Measurements from ENCODE around the gene YPEL3.
"Not testable (repeated sequence)": the region's sequence is repeated elsewhere in the genome, so short reads cannot be mapped to it uniquely, and the experiment has no call there.

Gene YPEL3

GRCh38 chr16:30116291-30117207 lies 20.5 kb upstream of the YPEL3 start:
- no peak for DNase-seq (ENCODE audit: low read depth in 2 of 2)

GRCh38 chr16:30115238-30115637 lies 19.2 kb upstream of the YPEL3 start:
- no peak for DNase-seq (ENCODE audit: low read depth in 2 of 2)

DNA sequence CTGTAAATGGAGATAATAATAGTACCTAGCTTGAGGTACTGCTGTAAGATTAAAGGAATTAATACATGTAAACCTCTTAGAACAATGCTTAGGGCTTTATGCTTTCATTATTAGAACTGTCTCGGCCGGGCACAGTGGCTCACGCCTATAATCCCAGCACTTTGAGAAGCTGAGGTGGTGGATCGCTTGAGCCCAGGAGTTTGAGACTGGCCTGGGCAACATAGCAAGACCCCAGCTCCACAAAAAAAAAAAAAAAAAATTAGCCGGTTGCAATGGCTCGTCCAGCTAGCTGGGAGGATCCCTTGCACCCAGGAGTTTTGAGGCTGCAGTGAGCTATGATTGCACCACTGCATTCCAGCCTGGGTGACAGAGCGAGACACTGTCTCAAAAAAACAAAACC lies 18.8 kb upstream of the YPEL3 start:
- not testable (repeated sequence) for DNase-seq (ENCODE audit: low read depth in 2 of 2)

DNA sequence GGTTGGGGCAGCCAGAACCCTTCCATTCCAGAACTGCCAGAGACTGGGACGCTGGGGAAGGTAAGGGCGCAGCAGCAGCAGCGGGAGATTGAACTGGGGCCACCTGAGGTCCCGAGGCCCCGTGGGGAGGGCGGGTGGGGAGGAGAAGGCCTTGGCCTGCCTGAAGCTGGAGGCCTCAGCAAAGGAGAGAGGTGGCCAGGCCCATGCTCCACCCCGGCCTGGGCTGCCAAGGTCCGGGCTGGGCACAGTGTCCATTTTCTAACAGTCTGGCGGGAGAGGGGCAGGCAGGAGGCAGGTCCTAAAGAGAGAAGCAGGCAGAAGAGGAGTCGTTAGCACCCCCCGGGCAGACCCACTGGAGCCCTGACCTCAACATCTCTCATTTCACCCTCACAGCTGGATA lies 18.4 kb upstream of the YPEL3 start:
- no peak for DNase-seq (ENCODE audit: low read depth in 2 of 2)

GRCh38 chr16:30113711-30114333 lies 17.8 kb upstream of the YPEL3 start:
- no peak for DNase-seq (ENCODE audit: low read depth in 2 of 2)

- no peak for DNase-seq (ENCODE audit: low read depth in 2 of 2)
Observed at GRCh38 chr16:30113031-30113710, 17.2 kb upstream of the YPEL3 start, which contains the start of gene GDPD3. TSS of gene GDPD3 (minus strand) at chr16:30113537. CDS start at chr16:30113478, 59 bp downstream.

- peak; percentile 52 to 60 for DNase-seq (ENCODE audit: low read depth in 2 of 2)
Observed at GRCh38 chr16:30112197-30113030, 16.4 kb upstream of the YPEL3 start.

DNA sequence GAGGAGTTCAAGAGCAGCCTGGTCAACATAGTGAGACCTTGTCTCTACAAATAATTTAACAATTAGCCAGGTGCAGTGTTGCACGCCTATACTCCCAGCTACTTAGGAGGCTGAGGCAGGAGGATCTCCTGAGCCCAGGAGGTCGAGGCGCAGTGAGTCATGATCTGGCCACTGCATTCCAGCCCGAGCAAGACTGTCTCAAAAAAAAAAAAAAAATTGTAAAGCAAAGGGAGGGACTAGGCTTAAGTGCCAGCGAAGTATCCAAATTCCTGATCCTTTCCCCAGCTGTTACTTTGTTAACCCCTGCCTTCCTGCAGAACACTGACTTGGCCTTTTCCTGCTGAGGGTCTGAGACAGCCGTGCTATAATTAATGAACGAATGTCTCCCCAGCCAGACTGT lies 14.6 kb upstream of the YPEL3 start:
- DNase-seq (ENCODE audit: low read depth in 2 of 2): no peak

GRCh38 chr16:30108059-30108850 lies 12.2 kb upstream of the YPEL3 start:
- DNase-seq (ENCODE audit: low read depth in 2 of 2): no peak

- DNase-seq (ENCODE audit: low read depth in 2 of 2): no peak
Observed at GRCh38 chr16:30104492-30104891, 8.5 kb upstream of the YPEL3 start.

DNA sequence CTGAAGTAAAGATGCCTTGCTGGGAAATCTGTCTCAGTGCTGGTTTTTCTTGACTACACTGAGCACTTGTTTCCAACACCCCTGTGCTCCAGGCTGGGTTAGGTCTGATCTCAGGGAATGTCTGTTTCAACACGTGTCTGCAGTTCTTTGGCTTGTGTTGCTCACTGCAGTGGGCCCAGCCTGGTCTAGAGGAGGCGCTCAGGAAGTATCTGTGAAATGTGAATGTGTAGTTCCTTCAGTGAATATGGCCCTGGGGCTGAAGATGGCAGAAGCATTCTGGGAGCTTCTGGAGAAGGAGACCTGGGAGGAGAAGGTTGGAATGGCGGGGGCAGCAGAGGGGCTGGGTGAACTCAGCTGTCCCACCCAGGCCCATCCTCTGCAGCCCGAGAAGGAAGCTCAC lies 8.1 kb upstream of the YPEL3 start:
- DNase-seq (ENCODE audit: low read depth in 2 of 2): no peak

DNA sequence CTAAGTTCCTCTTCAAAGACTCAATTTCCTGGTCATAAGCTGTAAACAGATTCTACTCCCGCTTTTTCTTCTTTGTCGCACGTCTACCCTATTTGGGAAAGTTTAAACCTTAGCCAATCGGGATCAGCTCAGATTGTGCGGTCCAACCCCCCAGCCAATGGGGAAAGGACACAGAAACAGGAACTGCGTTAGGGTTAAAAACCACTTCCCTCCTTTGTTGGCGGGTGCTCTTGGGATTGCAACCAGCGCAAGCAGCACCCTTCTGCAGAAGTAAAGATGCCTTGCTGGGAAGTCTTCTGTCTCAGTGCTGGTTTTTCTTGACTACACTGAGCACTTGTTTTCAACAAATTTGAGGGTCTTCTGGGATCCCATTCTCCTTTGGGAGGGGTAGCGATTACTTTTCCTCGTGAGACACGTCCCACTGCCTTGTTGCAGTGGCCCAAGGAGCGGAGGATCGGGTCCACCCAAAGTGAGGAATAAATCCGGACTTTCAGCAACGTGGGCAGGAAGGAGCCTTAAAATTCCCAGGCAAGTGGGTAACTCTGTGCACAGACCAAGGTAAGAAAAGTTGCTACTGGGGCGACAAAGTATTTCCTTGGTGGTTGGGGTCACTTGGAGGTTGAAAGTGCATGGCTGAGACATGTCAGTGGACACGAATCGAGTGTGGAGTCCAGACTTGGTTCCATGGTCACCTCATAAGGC lies 1.0 kb upstream of the YPEL3 start:
- DNase-seq (ENCODE audit: low read depth in 2 of 2): no peak

GRCh38 chr16:30095166-30096078 lies 591 bp downstream of the YPEL3 start:
- DNase-seq (ENCODE audit: low read depth in 2 of 2): no peak

DNA sequence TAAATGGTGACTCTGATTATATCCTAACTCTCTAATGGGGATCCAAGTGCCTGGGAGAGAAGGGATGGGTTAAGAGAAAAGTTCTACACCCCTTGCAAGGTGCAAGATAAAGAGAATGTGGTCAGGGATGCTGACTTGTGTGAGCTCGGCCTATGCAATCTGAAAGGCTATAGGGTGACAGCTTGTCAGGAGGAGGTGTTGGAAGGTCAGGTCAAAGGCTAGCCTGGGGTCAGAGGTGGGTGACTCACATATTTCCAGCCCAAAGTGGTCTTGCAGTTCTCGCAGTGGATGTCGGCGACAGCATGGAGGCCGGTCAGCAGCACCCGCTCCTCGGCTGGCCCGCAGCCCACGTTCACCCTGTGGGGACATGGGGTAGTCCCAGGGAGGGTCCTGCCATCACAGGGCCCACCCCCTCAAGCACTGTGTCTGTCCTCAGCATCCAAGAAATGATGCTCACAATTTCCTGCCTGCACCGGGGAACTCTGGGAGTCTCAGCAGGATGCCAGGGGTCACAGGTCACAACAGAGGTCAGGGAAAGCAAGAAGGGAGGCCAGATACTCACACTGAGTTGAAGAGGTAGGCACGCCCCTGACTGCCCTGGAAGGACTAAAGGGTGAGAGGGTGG lies 1.4 kb downstream of the YPEL3 start:
- no peak for DNase-seq (ENCODE audit: low read depth in 2 of 2)

DNA sequence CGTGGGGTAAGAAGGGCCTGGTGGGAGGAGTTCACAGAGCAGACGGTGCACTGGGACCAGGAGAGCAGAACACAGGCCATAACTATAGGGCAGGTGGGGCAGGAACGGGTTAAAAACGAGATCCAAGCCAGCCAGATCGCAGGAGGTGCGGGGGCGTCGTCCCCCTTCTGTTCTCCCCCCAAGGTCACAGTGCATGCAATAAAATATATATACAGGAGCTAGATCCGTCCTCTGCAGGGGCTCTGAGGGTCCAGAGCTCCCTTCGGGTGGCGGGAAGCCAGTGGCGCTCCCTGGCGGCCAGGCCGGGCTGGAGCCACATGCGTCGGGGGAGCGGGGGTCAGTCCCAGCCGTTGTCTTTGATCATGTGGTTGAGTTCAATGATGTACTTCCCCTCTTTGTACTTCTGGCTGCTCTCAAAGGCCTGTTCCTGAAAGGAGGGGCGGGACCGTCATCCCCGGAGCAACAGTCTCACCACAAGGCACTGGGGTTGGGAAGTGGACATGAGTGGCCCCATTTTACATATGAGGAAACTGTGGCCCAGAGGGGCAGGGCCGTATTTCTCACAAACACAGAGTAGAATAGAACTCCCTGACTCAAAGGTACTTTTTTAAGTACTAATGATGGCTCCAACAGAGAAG lies 3.5 kb downstream of the YPEL3 start:
- DNase-seq (ENCODE audit: low read depth in 2 of 2): peak; percentile 39 to 67

DNA sequence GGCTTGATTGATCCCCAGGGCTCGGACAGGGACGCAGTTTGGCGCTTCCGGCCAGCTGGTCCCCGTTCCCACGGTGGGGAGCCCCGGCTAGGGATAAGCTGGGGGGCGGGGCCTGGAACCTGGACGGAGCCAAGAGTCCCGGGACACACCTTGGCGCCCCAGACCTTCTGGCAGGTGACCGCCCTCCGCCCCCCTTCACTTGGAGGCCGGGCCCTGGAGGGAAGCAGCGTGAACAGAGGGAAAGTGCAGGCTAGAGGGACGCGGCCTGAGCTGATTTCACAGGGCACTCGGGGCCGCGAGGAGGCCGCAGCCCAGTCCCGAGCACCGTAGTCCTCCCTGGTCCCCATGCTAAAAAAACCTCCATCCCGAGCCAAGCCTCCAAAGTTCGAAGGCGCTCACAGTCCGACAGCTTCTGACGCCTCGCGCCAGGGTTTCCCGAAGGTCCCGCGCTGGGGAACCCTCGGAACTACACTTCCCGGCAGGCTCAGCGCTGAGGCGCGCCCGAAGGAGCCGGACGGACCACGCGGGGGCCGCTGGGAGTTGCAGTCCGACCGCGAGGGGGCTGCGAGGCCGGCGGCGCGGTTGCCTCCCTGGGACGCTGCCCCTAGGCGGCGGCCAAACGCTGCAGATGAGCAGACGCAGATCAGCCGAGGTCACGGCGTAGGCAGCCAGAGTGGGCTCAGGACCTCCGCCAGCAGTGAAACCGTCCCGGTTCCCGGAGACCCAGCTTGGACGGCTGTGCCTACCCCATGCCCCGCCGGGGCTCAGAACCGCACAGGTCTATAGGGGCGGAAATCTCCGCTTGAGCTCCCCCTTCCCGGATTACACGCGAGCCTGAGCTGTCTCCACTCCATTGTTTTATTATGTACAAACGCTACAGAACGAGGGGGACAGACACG lies 4.3 kb downstream of the YPEL3 start, which contains the start of gene TBX6:
Gene TBX6, minus strand, starts transcription at position 451 of the 899 bp plus-strand sequence. CDS start 731 bp downstream, outside the sequence.
- peak; percentile 86 to 91 for DNase-seq (ENCODE audit: low read depth in 2 of 2)
